AG20443 (cell line): ENCODE measurements around the gene ABLIM2.

Experiments used
- DNase-seq: peaks from one replicate; pipeline ENCODE4 v3.0.0; 2012; ENCODE audit warnings: low spot score, mixed read lengths

Gene ABLIM2

DNA sequence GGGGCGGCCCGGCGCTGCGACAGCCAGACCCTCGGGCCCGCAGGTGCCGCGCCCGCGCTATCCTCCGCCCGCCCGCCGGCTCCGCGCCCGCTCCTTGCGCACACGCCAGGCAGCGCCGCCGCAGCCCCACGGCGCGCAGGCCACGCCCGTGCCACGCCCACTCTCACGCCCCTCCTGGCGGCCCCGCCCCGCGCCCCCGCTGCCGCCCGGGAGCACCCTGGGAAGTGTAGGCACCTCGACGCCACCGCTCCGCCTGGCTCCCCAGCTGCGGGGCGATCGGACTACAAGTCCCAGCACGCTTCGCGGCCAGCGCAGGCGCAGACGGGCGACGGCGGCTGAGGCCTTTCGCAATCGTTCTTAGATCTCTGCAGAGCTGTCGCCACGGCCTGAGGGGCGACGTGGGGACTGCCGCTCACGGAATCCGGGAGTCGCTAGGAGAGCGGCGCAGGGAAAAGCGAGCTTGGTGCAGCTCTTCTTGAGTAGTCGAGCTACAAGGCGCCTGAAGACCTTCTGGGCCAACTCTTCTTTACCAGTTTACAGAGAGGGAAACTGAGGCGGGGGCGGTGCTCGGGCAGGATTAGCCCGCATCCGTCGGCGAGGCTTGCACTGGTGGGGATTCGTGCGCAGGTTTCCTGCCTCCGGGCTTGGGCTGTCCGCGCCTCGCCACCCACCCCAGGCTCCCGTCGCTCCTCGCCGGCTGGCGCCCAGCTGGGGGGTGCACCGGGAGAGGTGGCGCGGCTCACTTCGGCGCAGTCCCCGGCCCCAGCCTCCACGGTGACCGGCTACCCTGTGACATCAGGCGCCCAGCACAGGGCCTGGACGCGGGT, at the start of gene ABLIM2:
Gene ABLIM2, minus strand, starts transcription at position 104 of the 827 bp plus-strand sequence. CDS start 124 bp downstream, outside the sequence.
- peak; percentile 100 for DNase-seq

DNA sequence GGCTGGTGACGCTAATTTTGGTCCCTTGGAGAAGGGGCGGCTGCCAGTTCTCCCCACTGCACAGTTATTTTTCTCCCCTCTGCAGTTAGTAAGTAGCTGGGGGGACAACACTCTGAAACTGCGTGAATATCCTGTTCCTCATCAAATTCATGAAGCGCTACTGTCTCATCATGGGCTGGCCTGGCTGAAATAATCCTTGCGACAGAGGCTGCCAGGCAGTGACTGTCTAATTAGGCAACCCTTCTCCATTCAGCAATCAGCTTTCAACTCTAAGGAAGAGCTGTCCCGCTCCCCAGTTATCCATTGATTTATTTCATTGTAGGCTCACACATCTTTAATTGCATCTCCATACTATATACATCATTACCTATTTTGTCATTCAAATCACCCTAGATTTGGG, 48.7 kb upstream of the ABLIM2 start:
- peak; percentile 49 for DNase-seq

DNA sequence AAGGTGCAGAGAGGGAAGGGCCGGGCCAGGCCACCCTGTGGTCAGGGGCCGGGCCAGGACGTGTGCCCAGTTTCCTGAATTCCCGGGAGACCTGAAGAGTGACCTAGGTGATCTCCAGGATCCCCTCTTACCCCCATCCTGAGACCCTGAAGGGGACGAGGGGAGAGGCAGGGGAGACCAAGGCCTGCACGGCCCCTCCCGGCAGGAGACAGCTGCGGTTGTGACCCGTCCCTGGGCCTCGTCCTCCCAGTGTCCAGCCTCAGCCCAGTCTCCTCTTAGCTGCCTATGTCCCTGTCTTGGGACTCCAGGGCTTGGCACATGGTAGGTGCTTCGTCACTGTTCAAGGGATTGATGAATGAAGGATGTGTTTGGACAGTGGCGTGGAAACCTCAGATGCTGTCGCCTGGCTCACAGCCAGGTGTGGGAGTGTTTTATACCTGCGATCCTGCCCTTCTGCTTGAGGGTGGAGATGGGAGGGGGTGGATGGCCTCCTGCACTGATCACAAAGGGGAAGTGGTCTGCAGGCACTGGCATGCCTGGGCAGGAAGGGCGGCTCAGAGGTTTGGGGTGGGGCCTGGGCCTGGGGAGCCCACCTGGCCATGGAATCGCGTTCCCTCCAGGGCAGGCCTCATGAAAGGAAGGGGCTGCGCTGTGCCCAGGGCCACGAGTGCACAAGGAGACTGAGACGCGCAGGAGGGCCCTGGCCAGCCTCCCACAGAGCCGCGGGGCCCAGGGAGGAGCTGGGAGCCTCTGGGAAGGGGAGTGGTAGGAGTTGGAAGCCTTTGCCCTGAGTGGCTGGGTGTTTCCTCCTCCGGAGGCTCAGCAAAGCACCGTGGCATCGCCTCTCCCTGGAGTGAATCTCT, 47.4 kb upstream of the ABLIM2 start:
- no peak for DNase-seq

DNA sequence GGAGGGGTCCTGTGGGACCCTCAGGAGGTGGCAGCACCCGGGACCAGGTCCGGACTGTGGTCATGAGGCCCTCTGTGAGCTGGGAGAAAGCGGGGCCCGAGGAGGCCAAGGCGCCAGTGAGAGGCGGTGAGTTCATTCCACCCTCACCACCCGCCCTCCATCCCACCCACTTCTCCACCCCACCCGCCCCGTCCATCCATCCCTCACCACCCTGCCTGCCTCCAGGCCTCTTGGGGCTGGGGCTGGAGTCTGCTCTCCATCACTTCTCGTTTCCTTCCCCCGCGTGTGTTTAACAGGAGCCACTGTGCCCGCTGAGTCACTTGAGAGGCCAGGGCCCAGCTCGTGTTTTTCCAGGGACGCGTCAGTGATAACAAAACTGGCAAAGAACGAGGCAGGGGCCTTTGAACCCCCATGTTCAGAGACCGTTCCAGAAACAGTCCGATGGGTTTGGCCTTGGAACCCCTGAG, 46.7 kb upstream of the ABLIM2 start:
- DNase-seq = no peak

DNA sequence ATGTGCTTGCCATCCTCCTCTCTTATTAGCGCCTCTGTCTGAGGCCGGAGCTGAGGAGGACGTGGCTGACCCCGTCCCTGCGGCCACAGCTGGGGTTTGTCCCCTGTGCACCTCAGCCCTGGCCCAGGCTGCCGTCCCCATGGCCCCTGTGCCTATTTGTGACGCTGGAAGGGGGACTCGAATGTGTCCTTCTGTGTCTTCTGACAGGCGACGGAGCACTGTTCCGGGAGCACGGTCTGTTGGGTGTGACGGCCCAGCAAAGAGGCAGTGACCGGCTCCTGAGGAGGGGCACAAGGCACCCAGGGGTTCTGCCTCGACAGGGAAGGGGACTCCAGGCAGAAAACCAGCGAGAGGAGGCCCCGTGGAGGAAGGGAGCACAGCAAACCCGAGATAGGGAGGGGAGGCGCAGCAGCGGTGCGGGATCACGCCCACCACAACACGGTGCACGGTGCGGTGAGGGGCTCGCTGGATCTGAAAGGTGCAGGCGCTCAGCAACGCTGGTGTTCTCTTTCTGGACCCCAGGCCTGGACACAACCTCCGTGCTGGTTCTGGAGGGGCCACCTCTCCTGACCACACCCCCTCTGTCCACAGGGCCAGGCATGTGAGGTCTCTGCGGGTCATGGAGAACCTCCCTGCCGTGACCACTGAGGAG, 46.1 kb upstream of the ABLIM2 start:
- DNase-seq = no peak

DNA sequence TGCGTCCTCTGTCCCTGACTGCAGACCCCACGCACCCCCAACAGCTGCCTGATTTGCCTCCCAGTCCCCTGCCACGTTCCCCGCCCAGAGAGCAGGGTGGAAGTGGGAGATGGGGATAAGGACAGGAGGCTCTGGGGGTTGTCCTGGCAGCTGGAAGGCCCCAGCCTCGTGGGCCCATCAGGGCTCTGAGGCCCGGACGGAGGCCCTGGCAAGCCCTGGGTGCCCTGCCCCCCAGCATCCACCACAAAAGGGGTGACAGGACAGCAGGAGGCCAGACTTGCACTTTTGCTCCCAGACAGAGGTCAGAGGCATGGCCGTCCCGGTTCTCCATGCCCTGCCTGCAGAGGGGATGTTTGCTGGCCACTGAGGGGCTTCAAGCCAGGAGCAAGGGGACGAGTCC, 45.2 kb upstream of the ABLIM2 start:
- DNase-seq = no peak

DNA sequence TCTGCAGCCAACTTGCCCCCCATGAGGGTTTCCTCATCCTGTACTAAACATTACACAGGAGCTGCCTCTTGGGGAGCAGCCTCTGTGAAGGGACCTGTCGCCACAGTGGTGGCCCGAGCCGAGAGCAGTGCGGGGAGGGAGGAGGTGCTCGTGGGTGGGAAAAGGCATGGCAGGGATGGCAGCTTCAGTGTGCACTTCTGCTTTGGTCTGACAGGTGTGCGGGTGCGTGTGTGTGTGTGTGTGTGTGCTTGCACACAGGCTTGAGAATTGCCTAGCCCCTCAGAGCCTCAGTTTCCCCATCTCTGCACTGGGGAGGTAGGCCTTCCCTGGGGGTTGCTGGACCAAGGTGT, 44.4 kb upstream of the ABLIM2 start:
- no peak for DNase-seq

DNA sequence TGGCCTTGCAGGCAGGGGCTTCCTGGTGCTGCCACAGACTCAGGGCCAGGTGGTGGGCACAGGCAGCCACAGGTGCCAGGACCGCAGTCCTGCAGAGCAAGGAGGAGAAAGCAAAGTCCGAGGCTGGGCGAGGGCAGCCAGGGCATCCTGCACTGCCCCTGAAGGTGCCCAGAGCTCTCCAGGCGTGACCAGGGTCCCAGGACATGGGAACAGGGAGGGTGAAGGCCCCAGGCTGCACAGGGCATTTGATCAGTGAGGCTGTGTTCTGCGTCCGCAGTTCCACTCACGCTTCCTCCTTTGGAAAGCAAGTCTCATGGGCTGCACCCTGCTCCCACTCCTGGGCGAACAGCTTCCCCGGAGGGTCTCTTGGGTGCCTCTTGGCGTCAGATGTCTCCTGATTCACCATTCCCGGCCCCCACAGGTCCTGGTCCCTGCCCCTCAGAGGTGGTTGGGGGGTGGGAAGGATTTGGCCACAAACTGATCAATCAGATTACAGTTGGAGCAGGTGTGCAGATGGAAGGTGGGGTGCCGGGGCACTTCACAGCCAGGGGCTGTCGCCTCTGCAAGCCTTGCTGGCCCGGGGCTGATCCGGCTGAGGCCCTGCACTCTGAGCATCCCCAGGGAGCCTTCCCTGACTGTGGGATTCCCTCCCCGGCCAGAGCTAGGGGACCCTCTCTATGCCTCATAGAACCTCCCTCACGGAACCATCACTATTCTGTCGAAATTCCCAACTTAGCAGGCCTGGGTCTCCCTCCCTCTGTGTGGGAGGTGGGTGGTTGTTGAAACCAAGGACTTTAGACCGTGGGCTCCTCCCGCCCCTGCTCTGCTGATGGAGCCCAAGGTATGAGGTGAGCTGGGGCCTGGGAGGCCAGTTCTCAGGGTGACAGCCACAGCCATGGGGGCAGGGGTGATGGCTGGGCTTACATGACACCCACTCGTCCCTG, 43.8 kb upstream of the ABLIM2 start:
- DNase-seq = no peak

DNA sequence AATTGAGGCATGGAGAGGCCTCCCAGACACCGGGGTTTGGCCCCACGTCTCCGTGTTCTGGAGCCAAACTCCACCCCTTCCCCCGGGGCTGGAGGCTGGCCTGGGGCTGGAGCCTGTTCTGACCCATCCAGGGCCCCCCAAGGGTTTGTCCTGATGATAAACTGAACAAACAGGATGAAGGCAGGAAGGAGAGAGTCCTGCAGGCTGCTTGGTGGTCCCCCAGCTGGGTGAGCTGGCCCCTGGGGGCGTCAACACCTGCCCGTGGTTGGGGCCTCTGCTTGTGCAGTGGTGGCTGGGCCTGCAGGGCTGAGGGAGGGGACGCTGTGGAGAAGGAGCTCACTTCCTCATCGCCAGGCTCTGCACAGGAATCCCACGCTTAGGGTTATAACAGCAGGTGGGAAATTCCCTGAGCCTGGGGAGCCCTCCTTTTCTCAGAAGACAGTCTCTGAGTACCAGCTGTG, 42.7 kb upstream of the ABLIM2 start:
- DNase-seq = no peak

DNA sequence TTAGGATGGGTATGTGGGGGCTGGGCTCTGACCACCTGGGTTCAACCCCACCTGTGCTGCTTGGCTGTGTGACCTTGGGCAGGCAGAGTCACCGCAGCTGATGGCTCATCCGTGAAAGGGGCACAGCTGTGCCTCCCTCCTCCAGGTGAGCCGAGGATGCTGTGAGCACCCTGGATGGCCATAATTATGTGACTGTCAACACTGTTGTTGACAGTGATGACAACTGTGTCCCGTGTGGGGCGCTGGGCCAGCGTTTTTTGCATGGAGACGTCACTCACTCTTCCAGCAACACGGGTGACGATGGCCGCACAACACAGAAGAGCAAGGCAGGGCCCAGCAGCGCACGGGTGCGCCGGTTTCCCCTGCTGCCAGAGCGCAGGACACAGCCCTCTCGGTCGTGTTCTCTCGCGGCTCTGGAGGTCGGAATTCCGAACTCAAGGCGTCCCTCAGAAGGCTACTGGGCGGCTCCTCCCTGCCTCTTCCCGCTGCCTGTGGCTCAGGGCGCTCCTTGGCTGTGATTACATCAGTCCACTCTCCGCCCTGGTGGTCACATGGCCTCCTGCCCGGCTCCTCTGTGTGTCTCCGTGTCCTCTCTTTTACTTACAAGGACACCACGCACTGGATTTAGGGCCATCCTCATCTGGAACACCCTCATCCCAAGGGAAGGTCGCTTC, 41.8 kb upstream of the ABLIM2 start:
- no peak for DNase-seq

DNA sequence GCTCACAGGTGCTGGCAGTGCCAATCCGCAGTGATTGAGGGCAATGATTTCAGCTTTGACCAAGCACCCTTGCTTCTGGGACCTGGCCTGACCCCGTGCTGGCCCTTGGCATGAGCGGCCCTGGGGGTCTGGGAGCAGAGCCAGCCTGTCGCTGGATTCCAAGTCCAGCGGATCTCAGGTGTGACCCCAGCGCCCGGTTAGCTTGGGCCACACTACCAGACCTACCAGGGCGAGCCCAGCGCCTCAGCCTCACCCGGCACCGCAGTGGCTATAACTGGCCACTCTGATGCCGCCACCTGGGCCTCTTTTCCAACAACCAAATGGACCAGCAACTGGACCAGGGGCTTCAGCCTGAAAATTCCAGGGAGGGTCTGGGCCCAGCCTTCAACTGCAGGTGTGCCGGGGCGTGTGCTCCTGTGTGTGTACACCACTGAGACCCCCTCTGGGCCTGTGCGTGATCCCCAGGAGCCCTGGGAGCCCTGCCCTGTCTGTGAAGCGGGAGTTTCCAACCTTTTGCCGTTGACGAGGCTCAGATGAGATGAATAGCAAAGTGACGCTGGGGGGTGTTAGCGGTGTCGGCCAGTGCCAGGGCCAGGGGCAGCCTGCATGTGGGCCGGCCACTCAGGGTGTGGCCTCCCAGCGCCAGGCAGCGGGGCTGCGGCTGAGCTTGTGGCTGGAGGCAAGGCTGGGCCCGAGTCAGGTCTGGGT, 41.1 kb upstream of the ABLIM2 start:
- no peak for DNase-seq

DNA sequence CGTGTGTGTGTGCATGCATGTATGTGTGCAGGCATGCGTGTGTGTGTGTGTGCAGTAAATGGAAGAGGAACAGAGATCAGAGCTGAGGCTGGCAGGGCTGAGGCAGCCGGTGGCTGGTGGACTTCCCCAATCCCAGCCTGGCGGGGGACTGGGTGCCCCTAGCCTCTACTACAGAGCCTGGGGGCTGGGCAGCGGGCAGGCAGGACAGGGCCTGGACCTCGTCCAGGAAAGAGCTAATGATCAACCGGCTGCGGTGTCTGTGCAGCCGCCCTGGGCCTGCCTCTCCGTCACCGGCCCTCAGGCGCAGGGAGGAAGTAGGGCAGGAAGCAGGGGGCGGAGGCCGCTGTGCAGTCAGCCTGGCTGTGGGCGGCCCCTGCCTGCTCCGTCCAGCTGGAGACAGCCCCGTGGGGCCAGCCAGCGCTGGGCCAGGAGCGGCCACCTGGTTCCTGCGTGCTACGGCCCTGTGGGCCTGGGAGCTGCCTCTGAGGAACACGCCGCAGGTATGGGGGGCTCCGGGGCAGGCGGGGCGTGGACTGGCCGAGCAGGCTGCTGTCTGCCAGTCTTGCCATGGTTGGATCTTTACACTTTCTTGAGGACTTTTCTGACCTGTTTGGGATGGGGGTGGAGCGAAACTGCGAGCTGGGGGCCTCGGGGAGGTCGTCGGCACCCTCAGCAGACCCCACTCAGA, 40.4 kb upstream of the ABLIM2 start, which contains the start of gene SH3TC1:
Gene SH3TC1, plus strand, starts transcription at position 385 of the 688 bp plus-strand sequence. CDS start 5,905 bp downstream, outside the sequence.
- peak; percentile 95 for DNase-seq

DNA sequence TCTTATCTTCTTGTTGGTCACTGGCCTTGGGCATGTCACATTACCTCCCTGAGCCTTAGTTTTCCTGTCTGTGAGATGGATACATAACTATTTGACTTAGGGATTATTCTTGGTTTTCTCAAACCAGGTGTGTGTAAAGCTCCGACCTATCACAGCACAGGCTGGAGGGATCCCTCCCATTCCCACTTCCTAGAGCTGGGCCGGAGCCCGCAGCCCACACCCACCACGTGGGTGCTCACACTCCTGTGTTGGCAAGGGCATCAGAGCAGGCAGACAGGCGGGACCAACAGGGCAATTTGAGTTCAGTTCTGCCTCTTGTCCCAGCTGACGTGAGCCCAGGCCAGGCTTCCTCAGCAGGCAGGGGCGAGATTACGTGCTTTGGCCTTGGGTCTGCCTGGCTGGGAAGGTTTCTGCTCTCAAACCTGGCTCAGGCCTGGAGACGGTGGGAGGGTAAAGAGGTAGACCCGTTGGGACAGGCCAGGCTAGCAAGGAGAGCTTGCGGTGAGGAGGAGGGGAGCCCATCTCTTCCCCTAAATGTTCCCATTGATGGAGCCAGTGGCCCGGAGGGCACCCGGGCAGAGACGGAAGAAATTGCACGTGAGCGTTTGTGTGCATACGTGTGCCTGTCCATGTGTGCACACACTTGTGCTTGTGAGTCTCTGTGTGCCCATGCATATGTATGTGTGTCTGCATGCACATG, 39.7 kb upstream of the ABLIM2 start:
- no peak for DNase-seq

DNA sequence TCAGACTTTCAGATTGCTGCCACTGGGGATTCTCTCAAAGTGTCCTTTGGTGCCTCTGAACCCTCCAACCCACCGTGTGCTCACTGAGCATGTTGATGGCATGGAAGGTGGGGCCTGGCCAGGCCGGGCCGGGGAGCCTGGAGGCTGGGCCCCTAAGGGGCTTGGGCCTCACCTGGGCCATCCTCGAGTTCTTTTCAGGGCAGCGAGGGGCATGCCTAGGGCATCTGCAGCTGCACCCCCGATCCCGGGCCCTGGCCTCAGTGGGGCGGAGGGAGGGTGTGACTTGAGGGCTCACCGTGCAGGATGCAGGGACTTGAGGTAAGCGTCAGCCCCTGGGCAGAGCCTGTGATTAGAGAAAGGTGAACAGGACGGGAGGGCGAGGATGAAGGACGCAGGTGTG, 38.9 kb upstream of the ABLIM2 start:
- no peak for DNase-seq

DNA sequence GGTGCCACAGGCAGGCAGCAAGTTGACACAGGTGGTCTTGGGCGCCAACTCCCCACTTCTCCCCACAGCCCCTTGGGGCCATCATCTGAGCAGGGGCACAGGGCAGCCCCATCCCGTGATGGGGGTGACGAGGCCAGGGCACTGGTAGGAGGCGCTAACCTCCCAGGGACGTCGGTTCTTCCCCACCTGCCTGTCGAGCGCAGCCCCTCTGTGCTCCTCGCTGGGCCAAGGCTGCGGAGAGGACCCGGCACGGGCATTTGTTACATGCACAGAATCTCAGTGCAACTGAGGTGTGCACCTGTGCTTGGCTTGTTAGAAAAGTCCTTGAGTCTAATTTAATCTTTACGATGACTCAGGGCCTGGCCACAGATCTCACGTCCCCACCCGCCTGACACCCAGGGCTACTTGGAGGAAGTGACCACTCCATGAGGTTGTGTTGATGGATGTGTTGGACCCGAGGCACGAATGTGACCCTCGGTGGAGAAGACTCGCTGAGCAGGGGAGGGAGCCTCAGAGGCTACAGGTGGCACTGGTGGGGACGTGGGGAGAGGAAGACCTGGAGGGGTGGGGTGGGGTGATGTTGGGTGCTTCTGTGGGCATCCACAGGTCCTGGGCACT, 37.3 kb upstream of the ABLIM2 start:
- no peak for DNase-seq

DNA sequence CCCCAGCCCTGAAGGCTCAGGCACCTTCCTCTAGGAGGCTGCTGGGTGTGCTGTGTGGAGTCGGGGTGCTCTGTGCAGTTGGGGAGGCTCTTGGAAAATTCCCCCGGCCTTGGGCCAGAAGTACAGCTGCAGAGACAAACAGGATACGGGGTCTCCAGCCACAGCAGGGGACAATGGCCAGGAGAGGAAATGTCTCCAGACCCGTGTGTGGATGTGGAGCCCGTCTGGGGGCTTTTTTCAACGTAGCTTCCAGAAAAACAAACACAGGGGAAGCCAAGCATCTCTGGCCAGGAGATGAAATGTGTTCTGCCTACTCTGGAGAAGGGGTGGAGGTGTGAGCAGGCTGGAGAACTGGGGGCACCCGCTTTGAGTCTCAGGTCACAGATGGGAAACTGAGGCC, 36.8 kb upstream of the ABLIM2 start:
- DNase-seq = no peak

DNA sequence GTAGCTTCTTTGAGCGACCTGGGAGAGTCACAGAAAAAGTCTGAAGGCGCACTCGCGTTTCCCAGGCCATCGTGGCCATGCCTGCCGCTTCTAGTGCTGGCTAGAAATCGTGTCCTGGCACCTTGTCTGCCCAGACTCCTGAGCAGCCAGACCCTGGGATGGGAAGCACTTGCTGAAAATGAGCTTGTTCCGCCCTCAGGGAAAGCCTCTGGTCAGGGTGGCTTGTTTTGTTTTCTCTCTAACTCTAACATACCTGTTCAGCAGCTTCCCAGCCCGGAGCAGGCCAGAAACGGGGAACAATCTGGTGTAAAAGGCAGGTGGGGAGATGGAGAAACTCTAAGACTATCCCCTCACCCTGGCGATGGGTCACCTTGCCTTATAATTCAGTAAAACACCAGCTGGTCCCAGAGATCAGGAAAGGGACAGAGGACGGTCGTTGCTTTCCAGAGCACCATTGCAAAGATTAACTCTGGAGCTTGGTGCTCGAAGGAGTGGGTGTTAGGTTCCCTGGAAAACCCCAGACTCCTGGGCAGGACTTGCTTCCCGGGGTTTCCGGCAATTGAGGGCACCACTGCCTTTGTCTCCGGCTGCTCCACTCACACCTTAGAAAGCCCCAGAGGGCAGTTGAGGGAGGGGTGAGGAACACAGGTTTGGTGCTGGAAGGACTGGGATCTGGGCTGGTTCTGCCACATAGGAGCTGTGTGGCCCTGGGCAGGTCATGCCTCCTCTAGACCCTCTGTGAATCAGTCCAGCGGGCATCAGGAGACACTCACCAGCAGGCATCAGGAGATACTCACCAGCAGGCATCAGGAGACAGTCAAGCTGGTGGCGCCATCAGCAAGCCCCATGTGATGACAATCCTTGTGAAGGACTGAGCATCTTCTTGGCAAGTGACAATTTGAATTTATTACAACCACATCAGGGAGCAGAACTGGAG, 36.0 kb upstream of the ABLIM2 start:
- DNase-seq = no peak
